H9 (cell line): ENCODE results near the gene MLPH. TPM values are rescaled to one million over a fixed set of nuclear protein-coding genes. Genes with fewer than 3 reads are reported as not detected.
A peak's percentile ranks its signal among the peaks of the same experiment; 100 is the strongest.

Source experiments
- DNase-seq: peaks from one replicate; pipeline ENCODE4 v3.0.0-alpha.2; 2017
- H2AFZ ChIP-seq: one replicate; pipeline ENCODE4 v1.6.1; 2013; ENCODE audit warnings: mild to moderate bottlenecking, low read length, control low read depth, moderate library complexity
- H2AK5ac ChIP-seq: 2 replicates; pipeline ENCODE4 v1.6.1; 2013; ENCODE audit warnings: low read length, control low read depth, mixed read lengths; ENCODE audit not compliant: insufficient read length
- H2BK120ac ChIP-seq: one replicate; pipeline ENCODE4 v1.6.1; 2013; ENCODE audit warnings: low read depth, mild to moderate bottlenecking, low read length, control low read depth, inconsistent platforms; ENCODE audit not compliant: poor library complexity, severe bottlenecking
- H2BK12ac ChIP-seq: 2 replicates; pipeline ENCODE4 v1.6.1; 2013; ENCODE audit warnings: low read length, control low read depth, mixed read lengths, low read depth; ENCODE audit not compliant: insufficient read length
- H2BK15ac ChIP-seq: 2 replicates; pipeline ENCODE4 v1.6.1; 2013; ENCODE audit warnings: low read depth, low read length, control low read depth
- H2BK20ac ChIP-seq: one replicate; pipeline ENCODE4 v1.6.1; 2013; ENCODE audit warnings: low read depth, mild to moderate bottlenecking, low read length, control low read depth, inconsistent platforms; ENCODE audit not compliant: poor library complexity, severe bottlenecking
- H2BK5ac ChIP-seq: 2 replicates; pipeline ENCODE4 v1.6.1; 2013; ENCODE audit warnings: low read length, control low read depth, mixed read lengths; ENCODE audit not compliant: insufficient read length
- H3K14ac ChIP-seq: 2 replicates; pipeline ENCODE4 v1.6.1; 2013; ENCODE audit warnings: low read length, control low read depth; ENCODE audit not compliant: insufficient read depth
- H3K18ac ChIP-seq: 2 replicates; pipeline ENCODE4 v1.6.1; 2013; ENCODE audit warnings: low read depth, mild to moderate bottlenecking, mixed read lengths, low read length, control low read depth; ENCODE audit not compliant: insufficient read length
- H3K23ac ChIP-seq: 2 replicates; pipeline ENCODE4 v1.6.1; 2013; ENCODE audit warnings: low read length, control low read depth, mixed read lengths, low read depth; ENCODE audit not compliant: insufficient read length
- H3K23me2 ChIP-seq: 2 replicates; pipeline ENCODE4 v1.6.1; 2013; ENCODE audit warnings: low read depth, mild to moderate bottlenecking, mixed read lengths, low read length, control low read depth; ENCODE audit not compliant: insufficient read length, poor library complexity, severe bottlenecking
- H3K27ac ChIP-seq: 2 replicates; pipeline ENCODE4 v1.5.1; 2013; ENCODE audit warnings: low read length, control low read depth, mixed read lengths, low read depth; ENCODE audit not compliant: insufficient read length
- H3K27me3 ChIP-seq: 2 replicates; pipeline ENCODE4 v1.6.1; 2013; ENCODE audit warnings: low read length, control low read depth, inconsistent platforms; ENCODE audit not compliant: insufficient read depth
- H3K4ac ChIP-seq: 2 replicates; pipeline ENCODE4 v1.6.1; 2013; ENCODE audit warnings: low read depth, mild to moderate bottlenecking, control low read depth, inconsistent platforms, low read length, moderate library complexity
- H3K4me1 ChIP-seq: 2 replicates; pipeline ENCODE4 v1.6.1; 2013; ENCODE audit warnings: low read length, control low read depth, inconsistent platforms; ENCODE audit not compliant: insufficient read depth
- H3K4me2 ChIP-seq: 2 replicates; pipeline ENCODE4 v1.6.1; 2013; ENCODE audit warnings: low read length, control low read depth, mixed read lengths; ENCODE audit not compliant: insufficient read length, insufficient read depth
- H3K56ac ChIP-seq: 2 replicates; pipeline ENCODE4 v1.6.1; 2013; ENCODE audit warnings: low read depth, mild to moderate bottlenecking, mixed read lengths, low read length, control low read depth; ENCODE audit not compliant: insufficient read length
- H3K79me1 ChIP-seq: 2 replicates; pipeline ENCODE4 v1.6.1; 2013; ENCODE audit warnings: low read depth, mild to moderate bottlenecking, moderate library complexity, low read length, control low read depth, inconsistent platforms; ENCODE audit not compliant: insufficient read depth, poor library complexity, severe bottlenecking
- H3K79me2 ChIP-seq: 2 replicates; pipeline ENCODE4 v1.6.1; 2013; ENCODE audit warnings: low read length, control low read depth, inconsistent platforms; ENCODE audit not compliant: insufficient read depth
- H3K9ac ChIP-seq: 2 replicates; pipeline ENCODE4 v1.6.1; 2013; ENCODE audit warnings: low read length, control low read depth, mixed read lengths; ENCODE audit not compliant: insufficient read length; ENCODE audit errors: extremely low read depth
- H3K9me3 ChIP-seq: one replicate; pipeline ENCODE4 v1.6.1; 2013; ENCODE audit warnings: low read depth, low read length, inconsistent platforms; ENCODE audit not compliant: control insufficient read depth
- H3T11ph ChIP-seq: one replicate; pipeline ENCODE4 v1.6.1; 2013; ENCODE audit warnings: mild to moderate bottlenecking, low read length, control low read depth, inconsistent platforms
- H4K20me1 ChIP-seq: one replicate; pipeline ENCODE4 v1.6.1; 2013; ENCODE audit not compliant: control insufficient read depth, insufficient read length, insufficient read depth
- H4K5ac ChIP-seq: 2 replicates; pipeline ENCODE4 v1.6.1; 2013; ENCODE audit warnings: low read depth, mild to moderate bottlenecking, mixed read lengths, low read length, control low read depth; ENCODE audit not compliant: insufficient read length
- H4K8ac ChIP-seq: replicated peaks from 2 replicates; pipeline ENCODE4 v1.6.1; 2013; ENCODE audit warnings: low read length, control low read depth, mixed read lengths, low read depth; ENCODE audit not compliant: insufficient read length
- H4K91ac ChIP-seq: 2 replicates; pipeline ENCODE4 v1.6.1; 2013; ENCODE audit warnings: low read depth, mild to moderate bottlenecking, moderate library complexity, mixed read lengths, low read length, control low read depth; ENCODE audit not compliant: insufficient read length
- H3K27ac Mint-ChIP-seq, 3 experiments: 2 replicates in 2 of 3; 3 replicates in 1 of 3; pipeline ENCODE4 v1.8.0; 2020 to 2021; ENCODE audit warnings: mixed read lengths in 3 of 3, mild to moderate bottlenecking in 1 of 3, moderate library complexity in 1 of 3
- H3K27me3 Mint-ChIP-seq: 2 replicates; pipeline ENCODE4 v1.8.0; 2021; ENCODE audit warnings: low read depth, mild to moderate bottlenecking, moderate library complexity, mixed read lengths
- H3K36me3 Mint-ChIP-seq, 3 experiments: 2 replicates in 2 of 3; 3 replicates in 1 of 3; pipeline ENCODE4 v1.8.0; 2020 to 2021; ENCODE audit warnings: low read depth in 3 of 3, mixed read lengths in 3 of 3; ENCODE audit not compliant: insufficient read depth in 1 of 3
- H3K4me1 Mint-ChIP-seq, 2 experiments: 2 replicates each; pipeline ENCODE4 v1.8.0; 2020; ENCODE audit warnings: mixed read lengths in 2 of 2
- H3K4me3 Mint-ChIP-seq, 2 experiments: 2 replicates in 1 of 2; 3 replicates in 1 of 2; pipeline ENCODE4 v1.8.0; 2020 to 2021; ENCODE audit warnings: mild to moderate bottlenecking in 2 of 2, mixed read lengths in 2 of 2, moderate library complexity in 1 of 2
- H3K9me3 Mint-ChIP-seq, 2 experiments: 2 replicates in 1 of 2; 3 replicates in 1 of 2; pipeline ENCODE4 v1.8.0; 2020; ENCODE audit warnings: mild to moderate bottlenecking in 2 of 2, mixed read lengths in 2 of 2, moderate library complexity in 1 of 2
- WGBS: extraction: QIAGEN DNeasy Blood & Tissue Kit; methylation state at CpG from one replicate; pipeline ENCODE4 v1.1.7; 2013; ENCODE audit warnings: missing lambda C conversion rate, low lambda C conversion rate, mixed read lengths; ENCODE audit not compliant: insufficient read length; ENCODE audit errors: extremely low coverage; 5-methylcytosine and 5-hydroxymethylcytosine counted together
- total RNA-seq: library from RNA; stranded (reverse); gene quantifications from 2 replicates; pipeline ENCODE4 v1.2.1, GENCODE V29; 2021
- TF ChIP-seq, protein P1 (sequence below): fragments of 200-600 bp; sonication (generic); conservative IDR thresholded peaks from 3 replicates; pipeline ENCODE4 v1.8.0; 2021; ENCODE audit warnings: antibody characterized with exemption, mild to moderate bottlenecking

Gene MLPH
- total RNA-seq, 1 experiment from 2014 or later: 3.4 TPM

- Histone ChIP-seq H2AFZ (no peak overlapping the region), H3K23me2 (no peaks in the 10 kb centered on the region), H3K27ac (no peak overlapping the region), H3K4ac (no peak overlapping the region), H3K79me1 (no peaks in the 10 kb centered on the region), H3K23ac (no peak overlapping the region), H2BK5ac (no peak overlapping the region), H2BK20ac (no peak overlapping the region), H3K79me2 (no peaks in the 10 kb centered on the region), H2BK12ac (no peak overlapping the region), H4K20me1 (no peaks in the 10 kb centered on the region), H3K18ac (no peak overlapping the region), H4K8ac (no peak overlapping the region), H3K14ac (no peak overlapping the region), H3T11ph (no peak overlapping the region), H3K27me3 (no peaks in the 10 kb centered on the region), H2BK15ac (no peak overlapping the region), H3K9me3 (no peaks in the 10 kb centered on the region), H3K9ac (no peak overlapping the region), H3K4me1 (0 out of 2 replicates have a peak, but pooled peaks cover 3% of the 10 kb centered on the region), H4K5ac (no peak overlapping the region), H3K4me2 (no peak overlapping the region), H3K56ac (no peak overlapping the region), H4K91ac (no peak overlapping the region), H2BK120ac (no peak overlapping the region), H2AK5ac (no peak overlapping the region)
- no peaks in the 10 kb centered on the region for H3K27me3 Mint-ChIP-seq
- DNase-seq: no peak
- TF ChIP-seq, protein P1, sequence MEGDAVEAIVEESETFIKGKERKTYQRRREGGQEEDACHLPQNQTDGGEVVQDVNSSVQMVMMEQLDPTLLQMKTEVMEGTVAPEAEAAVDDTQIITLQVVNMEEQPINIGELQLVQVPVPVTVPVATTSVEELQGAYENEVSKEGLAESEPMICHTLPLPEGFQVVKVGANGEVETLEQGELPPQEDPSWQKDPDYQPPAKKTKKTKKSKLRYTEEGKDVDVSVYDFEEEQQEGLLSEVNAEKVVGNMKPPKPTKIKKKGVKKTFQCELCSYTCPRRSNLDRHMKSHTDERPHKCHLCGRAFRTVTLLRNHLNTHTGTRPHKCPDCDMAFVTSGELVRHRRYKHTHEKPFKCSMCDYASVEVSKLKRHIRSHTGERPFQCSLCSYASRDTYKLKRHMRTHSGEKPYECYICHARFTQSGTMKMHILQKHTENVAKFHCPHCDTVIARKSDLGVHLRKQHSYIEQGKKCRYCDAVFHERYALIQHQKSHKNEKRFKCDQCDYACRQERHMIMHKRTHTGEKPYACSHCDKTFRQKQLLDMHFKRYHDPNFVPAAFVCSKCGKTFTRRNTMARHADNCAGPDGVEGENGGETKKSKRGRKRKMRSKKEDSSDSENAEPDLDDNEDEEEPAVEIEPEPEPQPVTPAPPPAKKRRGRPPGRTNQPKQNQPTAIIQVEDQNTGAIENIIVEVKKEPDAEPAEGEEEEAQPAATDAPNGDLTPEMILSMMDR: no peak
- H3K9me3 Mint-ChIP-seq: no peaks in the 10 kb centered on the region
- no peak overlapping the region for H3K4me3 Mint-ChIP-seq
- peaks cover 10 to 13% of the 10 kb centered on the region in 2 experiments for H3K4me1 Mint-ChIP-seq
- H3K36me3 Mint-ChIP-seq: peaks cover 0 to 35% (median 5%) of the 10 kb centered on the region in 3 experiments; a peak in 4 of 7 replicates
- no CpG with 5 or more reads among the region's 9 CpGs for WGBS
- peak overlapping the region in 2 of 3 experiments; percentile 1 to 13; a peak in 2 of 7 replicates for H3K27ac Mint-ChIP-seq
Observed at GRCh38 chr2:237576974-237577373, 89.9 kb downstream of the MLPH start.
